NCI-H446 (cell line): Measurements from ENCODE around the gene FOSL1.
"Not testable (repeated sequence)": the region's sequence is repeated elsewhere in the genome, so short reads cannot be mapped to it uniquely, and the experiment has no call there.

Experiments used
- DNase-seq, 2 experiments: peaks; one replicate each; lab custom pipeline; 2025; lab: John Stamatoyannopoulos, UW

The FOSL1 gene

GRCh38 chr11:65852508-65853245 is 47.5 kb downstream of the FOSL1 start:
- DNase-seq, result no peak

GRCh38 chr11:65851811-65852507 is 48.2 kb downstream of the FOSL1 start:
- DNase-seq, result no peak

- no peak for DNase-seq
Observed at GRCh38 chr11:65851083-65851579, 49.1 kb downstream of the FOSL1 start.

- no peak for DNase-seq
Observed at GRCh38 chr11:65850217-65851082, 49.7 kb downstream of the FOSL1 start.

GRCh38 chr11:65849771-65850216 is 50.4 kb downstream of the FOSL1 start:
- DNase-seq, result no peak

GRCh38 chr11:65849366-65849765 is 50.8 kb downstream of the FOSL1 start:
- no peak for DNase-seq

GRCh38 chr11:65848693-65849092 is 51.5 kb downstream of the FOSL1 start:
- DNase-seq, result not testable (repeated sequence)

GRCh38 chr11:65847746-65848145 is 52.4 kb downstream of the FOSL1 start:
- DNase-seq, result no peak

GRCh38 chr11:65844231-65844872 is 55.8 kb downstream of the FOSL1 start:
- no peak for DNase-seq

- DNase-seq, result no peak
Observed at GRCh38 chr11:65843811-65844210, 56.4 kb downstream of the FOSL1 start.

GRCh38 chr11:65842144-65842543 is 58.0 kb downstream of the FOSL1 start:
- no peak for DNase-seq
